MM.1S (cell line): ENCODE results near the gene ARL4A.
A peak's percentile ranks its signal among the peaks of the same experiment; 100 is the strongest.

Experiments used
- CTCF ChIP-seq: fragments of 300-600 bp; sonication (generic); IDR thresholded peaks from 2 replicates; pipeline ENCODE4 v1.5.1; 2016; ENCODE audit warnings: antibody characterized with exemption, low read length, mixed read lengths
- EZH2 ChIP-seq: fragments of 300-600 bp; sonication (generic); optimal IDR thresholded peaks from 2 replicates; pipeline ENCODE3; 2017; ENCODE audit warnings: low read depth, mild to moderate bottlenecking, antibody characterized with exemption, low read length, mixed read lengths
- EZH2phosphoT487 ChIP-seq: fragments of 300-600 bp; sonication (generic); IDR thresholded peaks from 2 replicates; pipeline ENCODE4 v1.6.1; 2018; ENCODE audit warnings: antibody characterized with exemption, low read length

GRCh38 chr7:12638851-12639456, 48.5 kb upstream of the ARL4A start:
- TF ChIP-seq CTCF: peak; percentile 63
- TF ChIP-seq EZH2: no peak
- TF ChIP-seq EZH2phosphoT487: no peak
